ENCODE measurements around the gene GLIS2. TPM values are rescaled to one million over a fixed set of nuclear protein-coding genes. Genes with fewer than 3 reads are reported as not detected.

GLIS2 gene
- total and polyA plus RNA-seq, 2 of the 4 experiments (the other 2 are of a cell fraction): 0.36 to 8.4 TPM

DNA sequence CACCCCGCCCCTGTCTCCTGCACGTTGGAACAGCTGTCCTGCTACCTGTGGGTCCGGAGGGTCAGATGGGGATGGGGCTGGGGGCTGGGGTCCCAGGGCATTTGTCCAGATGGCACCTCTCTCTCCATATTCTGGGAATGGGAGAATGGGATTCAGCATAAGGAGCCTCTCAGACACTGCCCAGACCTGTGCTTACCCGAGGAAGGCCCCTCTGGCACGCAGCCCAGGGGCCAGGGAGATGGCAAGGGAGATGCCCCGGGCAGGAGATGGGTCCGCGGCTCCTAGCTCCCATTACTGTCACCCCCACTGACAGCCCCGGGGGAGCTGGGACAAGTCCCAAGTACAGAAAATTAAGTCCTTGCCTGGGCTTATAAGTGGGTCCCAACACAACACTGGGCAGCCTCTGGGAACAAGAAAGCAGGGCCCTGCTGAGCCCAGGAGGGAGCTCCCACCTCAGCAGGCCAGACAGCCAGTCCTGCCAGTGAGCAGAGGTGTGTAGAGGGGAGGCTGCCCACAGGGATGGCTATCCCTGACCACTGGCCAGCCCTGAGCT, 57.6 kb downstream of the GLIS2 start:
- H4K8ac ChIP-seq (ENCODE audit: low read depth in 2 of 2, low read length in 2 of 2): peak overlapping the region; percentile 70 to 89; a peak in 3 of 4 replicates
- peak overlapping the region; percentile 91 for H3K14ac ChIP-seq (replicated peaks; ENCODE audit: low read depth, low read length)
- H3K23ac ChIP-seq (ENCODE audit: low read depth, low read length): peak overlapping the region; percentile 88
- H2BK20ac ChIP-seq (ENCODE audit: low read depth, low read length): peak overlapping the region; percentile 80
- H3K9me3 ChIP-seq (ENCODE audit: control insufficient read depth, insufficient read depth, low read length): no peaks in the 10 kb centered on the region
- H3K36me3 ChIP-seq (ENCODE audit: control insufficient read depth, insufficient read depth, low read length): peaks cover 22% of the 10 kb centered on the region; the same call in 1 of the 2 replicates
- H4K5ac ChIP-seq (ENCODE audit: low read depth, low read length): peak overlapping the region; percentile 88
- intact Hi-C loops (cut with micrococcal nuclease) (no loop called here), dilution Hi-C loops (cut with HindIII; ENCODE audit: low sequenced_read_pairs, unreplicated experiment) (no loop called here), in situ Hi-C loops (cut with MboI; ENCODE audit: low sequenced_read_pairs) (no loop called here)
- peak overlapping the region; percentile 87 for H3K4me3 ChIP-seq (ENCODE audit: insufficient read depth, low read depth, low read length)
- peak overlapping the region; percentile 99 for H3K27ac ChIP-seq (ENCODE audit: insufficient read depth, low read length)
- ChIA-PET POLR2A (ENCODE audit: unreplicated experiment) (no interaction called here), CTCF (no interaction called here)
- TF ChIP-seq NFE2L2 (IDR thresholded peaks at IDR 0.05; ENCODE audit: low read depth, low read length) (no peak), MAZ (IDR thresholded peaks at IDR 0.05; ENCODE audit: borderline replicate concordance, low read depth, low read length) (no peak), MXI1 (IDR thresholded peaks at IDR 0.05; ENCODE audit: borderline replicate concordance, low read depth, low read length) (0 out of 2 replicates have a peak, but pooled peaks have one; percentile 2)
- peak overlapping the region; percentile 43; the same call in 1 of the 3 replicates for H2BK15ac ChIP-seq (ENCODE audit: low read depth, low read length)
- peak overlapping the region; percentile 92 for H2BK120ac ChIP-seq (ENCODE audit: low read depth, low read length)
- no peaks in the 10 kb centered on the region for H3K27me3 ChIP-seq (ENCODE audit: control insufficient read depth, insufficient read depth, low read length)
- peak overlapping the region; percentile 64 for H2AFZ ChIP-seq (replicated peaks; ENCODE audit: low read length, poor library complexity)
- H3K79me1 ChIP-seq (ENCODE audit: low read depth in 1 of 2, low read length in 2 of 2): peaks cover 4 to 71% of the 10 kb centered on the region in 2 experiments; a peak in 3 of 4 replicates
- H4K91ac ChIP-seq (ENCODE audit: insufficient read depth, low read depth, low read length): peak overlapping the region; percentile 96
- peak overlapping the region; percentile 83 for H2AK9ac ChIP-seq (replicated peaks; ENCODE audit: low read depth, low read length, poor library complexity)
- H3K4me2 ChIP-seq (ENCODE audit: low read depth, low read length): peak overlapping the region; percentile 97
- H3K9ac ChIP-seq (ENCODE audit: low read depth, low read length): peak overlapping the region; percentile 89
- ATAC-seq (ENCODE audit: low read depth) (no peak; the same call in 1 of the 2 replicates), DNase-seq (no peak)
- H2BK5ac ChIP-seq (ENCODE audit: low read depth, low read length, poor library complexity, severe bottlenecking): peak overlapping the region; percentile 94
- H3K4me1 ChIP-seq (ENCODE audit: control insufficient read depth, insufficient read depth, low read length): peaks cover 56% of the 10 kb centered on the region
- BruUV-seq (replicated peaks): no TSS peak
- H3K18ac ChIP-seq (ENCODE audit: low read depth, low read length): peak overlapping the region; percentile 91
- peak overlapping the region; percentile 99 for H2AK5ac ChIP-seq (ENCODE audit: low read depth, low read length)
- peaks cover 24% of the 10 kb centered on the region for H3K9me1 ChIP-seq (ENCODE audit: insufficient read depth, low read length)
- H3K4ac ChIP-seq (ENCODE audit: low read depth, low read length): peak overlapping the region; percentile 96
- peaks cover 70% of the 10 kb centered on the region for H4K20me1 ChIP-seq (ENCODE audit: insufficient read depth, low read length)
- no CpG with 5 or more reads among the region's 9 CpGs for WGBS, 2 experiments (ENCODE audit: extremely low coverage in 2 of 2, insufficient read length in 1 of 2)
- peak overlapping the region; percentile 82 for H3K56ac ChIP-seq (ENCODE audit: extremely low read depth, insufficient read depth, low read length)

Measured in IMR-90 (cell line).